Stimulated activated CD4-positive, alpha-beta T cell treated with anti-CD3 and anti-CD28 coated beads, Interleukin-15, amount 100 ng/mL, for 48 hours (primary cell): ENCODE measurements around the gene PLA1A.

ENCODE experiments used
- DNase-seq, 2 donors: peaks; one replicate each; pipeline ENCODE4 v3.0.0-alpha.2; 2020; ENCODE audit warnings: low read depth in 2 of 2

The PLA1A gene

GRCh38 chr3:119636891-119637611 is 39.4 kb downstream of the PLA1A start:
- no peak for DNase-seq

GRCh38 chr3:119637679-119638477 is 40.2 kb downstream of the PLA1A start:
- no peak for DNase-seq

- no peak for DNase-seq
These were observed 42.0 kb downstream of the PLA1A start for GRCh38 chr3:119639494-119640350.

- no peak for DNase-seq
These were observed 43.7 kb downstream of the PLA1A start for GRCh38 chr3:119641416-119641815.

DNA sequence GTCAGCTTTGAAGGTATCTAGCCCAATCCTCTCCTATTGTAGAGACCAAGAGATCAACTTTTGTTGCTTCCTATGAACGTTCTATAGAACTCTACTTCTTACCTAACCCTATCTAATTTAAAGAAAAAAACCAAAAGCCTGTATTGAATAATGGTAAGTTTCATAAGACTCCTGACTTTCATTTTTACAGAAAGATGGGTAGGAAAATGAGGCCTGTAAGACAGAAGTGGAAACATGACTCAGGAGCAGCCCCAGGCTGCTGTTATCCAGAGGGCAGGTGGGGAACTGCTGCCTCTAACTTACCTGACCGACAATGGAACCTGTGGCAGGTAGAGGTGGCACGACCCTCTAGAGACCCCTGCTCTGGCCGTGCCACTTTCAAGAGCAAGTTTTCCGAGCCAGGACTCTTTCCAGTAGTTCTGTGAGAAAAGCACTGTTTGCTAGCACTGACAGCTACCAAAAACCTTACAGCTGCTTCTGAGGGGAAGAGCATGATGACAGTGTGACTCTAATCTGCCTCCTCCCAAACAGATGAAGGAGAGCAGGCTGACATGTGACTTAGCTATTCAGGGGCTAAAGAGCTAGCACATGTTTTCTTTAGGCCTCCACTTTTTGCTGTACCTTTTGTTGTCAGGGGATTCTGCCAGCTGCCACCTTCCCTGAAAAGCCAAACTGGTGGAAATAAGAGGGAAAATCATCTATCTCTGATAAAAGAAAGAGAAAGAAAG is 45.2 kb downstream of the PLA1A start:
- DNase-seq = no peak

DNA sequence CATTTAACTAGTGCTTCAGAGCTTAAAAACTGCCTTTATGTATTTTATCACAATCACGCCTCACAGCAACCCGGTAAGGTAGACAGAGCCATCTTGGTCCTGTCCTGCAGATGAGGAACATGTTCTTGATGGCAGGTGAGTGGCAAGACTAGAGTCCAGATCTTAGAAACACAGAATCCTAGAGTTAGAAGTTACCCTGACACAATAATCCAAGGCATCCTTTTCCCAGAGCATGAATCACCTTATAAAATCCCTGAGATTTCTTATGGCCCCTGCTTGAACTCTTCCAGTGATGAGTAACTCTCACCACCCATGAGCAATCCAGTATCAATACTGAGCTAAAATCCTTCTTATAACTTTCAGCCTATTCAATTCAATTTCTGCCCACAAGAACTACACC is 45.8 kb downstream of the PLA1A start:
- DNase-seq = no peak

- DNase-seq = no peak
These were observed 46.8 kb downstream of the PLA1A start for GRCh38 chr3:119644481-119644880.

DNA sequence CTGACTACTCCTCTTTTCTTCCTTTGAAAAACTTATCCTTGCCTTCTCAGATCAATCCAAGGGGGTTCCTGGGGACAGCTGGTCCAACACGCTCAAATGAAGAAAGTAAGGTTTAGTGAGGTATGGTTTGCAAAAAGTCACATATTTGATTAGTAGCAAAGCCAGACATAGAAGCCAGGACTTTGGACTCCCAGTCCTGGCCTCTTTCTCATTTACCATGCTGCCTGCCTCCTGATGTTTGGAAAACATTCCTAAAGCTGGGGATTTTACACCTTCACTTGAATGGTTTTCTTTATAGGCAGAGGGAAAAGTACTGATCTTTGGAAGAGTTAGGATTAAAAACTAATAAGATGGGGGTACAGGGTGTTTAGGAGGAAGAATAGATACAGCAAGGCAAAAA is 48.1 kb downstream of the PLA1A start:
- DNase-seq = no peak

- DNase-seq = no peak
These were observed 49.5 kb downstream of the PLA1A start for GRCh38 chr3:119647171-119647570.

DNA sequence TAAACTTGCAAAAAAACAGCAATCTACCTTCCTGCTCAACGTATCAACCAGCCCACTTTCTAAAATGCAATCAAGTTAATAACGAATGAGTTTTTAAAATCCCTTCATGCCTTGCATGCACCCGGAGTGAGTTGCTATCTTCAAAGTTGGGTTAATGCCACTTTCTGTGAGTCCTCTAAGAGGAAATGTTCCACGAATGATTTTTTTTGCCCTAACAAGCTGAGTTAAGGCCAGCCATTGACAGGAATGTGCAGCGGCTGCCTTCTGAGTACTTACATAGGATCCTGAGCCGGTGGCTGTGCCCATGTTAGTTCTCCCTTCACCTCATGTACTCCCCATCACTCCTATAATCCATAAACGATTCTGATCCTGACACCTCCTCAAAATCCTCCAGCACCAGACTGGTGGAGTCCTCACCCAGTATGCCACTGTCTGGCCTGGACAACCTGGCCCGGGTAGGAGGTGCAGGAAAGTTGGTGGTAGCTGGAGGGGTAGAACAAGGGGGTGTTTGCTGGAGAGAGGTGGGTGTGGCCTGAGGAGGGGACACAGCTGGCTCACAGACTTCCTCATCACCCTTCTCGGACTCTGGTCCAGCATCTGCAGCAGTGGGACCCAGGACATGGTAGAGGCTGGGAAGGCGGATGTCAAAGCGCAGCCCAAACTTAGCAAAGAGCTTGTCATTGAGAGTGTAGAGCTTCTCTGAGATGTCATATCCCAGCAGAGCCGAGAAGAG is 50.3 kb downstream of the PLA1A start:
- DNase-seq = no peak

DNA sequence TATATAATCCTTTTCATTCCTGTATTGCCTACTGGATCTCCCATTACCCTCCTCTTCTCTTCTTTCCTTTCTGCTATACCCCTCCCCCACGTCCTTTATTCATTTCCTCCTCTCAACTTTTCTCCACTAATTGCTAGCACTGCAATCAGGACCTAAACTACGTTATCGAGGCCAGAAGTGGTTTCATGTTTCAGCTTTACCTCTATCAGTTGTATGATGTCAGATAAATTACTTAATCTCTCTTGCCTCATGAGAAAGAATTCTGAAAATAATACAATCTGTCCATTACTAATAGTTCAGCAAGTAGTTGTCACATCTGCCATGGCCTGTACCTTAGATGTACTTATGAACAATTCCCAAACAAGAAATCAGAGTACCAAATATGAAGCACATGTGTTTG is 52.1 kb downstream of the PLA1A start:
- DNase-seq = no peak

- no peak for DNase-seq
These were observed 54.8 kb downstream of the PLA1A start for GRCh38 chr3:119652306-119653033.

- no peak for DNase-seq
These were observed 56.2 kb downstream of the PLA1A start for GRCh38 chr3:119653876-119654275.

GRCh38 chr3:119657887-119658702 is 60.4 kb downstream of the PLA1A start:
- no peak for DNase-seq

DNA sequence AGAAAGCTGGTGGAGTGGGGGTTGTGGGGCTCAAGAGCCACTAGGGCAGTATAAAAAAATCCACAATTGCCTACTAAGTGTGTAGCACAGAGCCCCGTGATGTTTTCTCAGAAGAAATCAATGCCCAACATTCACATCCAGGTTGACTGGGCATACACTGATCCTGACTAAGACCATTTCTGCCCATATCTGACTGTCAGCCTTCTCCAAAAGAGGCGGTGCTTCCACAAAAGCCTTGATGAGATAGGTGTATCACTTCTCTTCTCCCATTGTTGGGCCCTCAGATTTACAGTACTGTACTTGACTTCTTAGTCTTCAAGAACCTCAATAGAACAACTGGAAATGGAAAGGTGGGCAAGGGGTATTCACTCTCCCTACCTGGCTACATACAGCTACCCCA is 61.3 kb downstream of the PLA1A start:
- no peak for DNase-seq

DNA sequence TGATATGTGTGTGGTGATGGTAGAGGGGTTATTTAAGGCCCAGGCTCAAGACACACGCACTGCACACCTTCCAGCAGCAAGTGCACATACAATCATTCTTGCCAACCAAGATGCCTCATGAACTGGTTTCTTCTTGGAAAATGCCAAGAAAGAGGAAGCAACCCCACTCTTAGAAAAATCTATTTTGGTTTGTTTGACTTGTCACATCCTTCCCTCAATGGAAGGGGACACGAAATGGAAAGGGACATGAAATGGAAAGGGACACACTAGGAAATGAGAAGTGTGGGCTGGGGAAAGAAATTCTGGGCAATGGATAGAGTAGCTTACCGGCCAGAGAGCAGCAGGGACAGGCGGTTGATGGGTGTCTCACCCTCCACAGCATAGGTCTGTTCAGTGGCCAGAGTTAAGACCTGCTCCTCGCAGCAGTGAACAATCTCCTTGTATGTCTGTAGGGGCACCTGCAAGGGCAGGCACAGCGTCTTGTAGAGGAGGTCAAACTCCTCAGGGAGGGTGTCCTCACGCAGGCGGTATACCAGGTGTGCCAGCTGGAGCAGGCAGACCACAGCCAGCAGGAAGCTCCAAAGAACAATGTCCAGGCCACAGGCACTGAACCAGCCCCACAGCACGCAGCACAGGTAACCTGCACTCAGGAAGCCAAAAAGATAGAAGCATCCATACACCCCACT is 62.1 kb downstream of the PLA1A start:
- DNase-seq = no peak

DNA sequence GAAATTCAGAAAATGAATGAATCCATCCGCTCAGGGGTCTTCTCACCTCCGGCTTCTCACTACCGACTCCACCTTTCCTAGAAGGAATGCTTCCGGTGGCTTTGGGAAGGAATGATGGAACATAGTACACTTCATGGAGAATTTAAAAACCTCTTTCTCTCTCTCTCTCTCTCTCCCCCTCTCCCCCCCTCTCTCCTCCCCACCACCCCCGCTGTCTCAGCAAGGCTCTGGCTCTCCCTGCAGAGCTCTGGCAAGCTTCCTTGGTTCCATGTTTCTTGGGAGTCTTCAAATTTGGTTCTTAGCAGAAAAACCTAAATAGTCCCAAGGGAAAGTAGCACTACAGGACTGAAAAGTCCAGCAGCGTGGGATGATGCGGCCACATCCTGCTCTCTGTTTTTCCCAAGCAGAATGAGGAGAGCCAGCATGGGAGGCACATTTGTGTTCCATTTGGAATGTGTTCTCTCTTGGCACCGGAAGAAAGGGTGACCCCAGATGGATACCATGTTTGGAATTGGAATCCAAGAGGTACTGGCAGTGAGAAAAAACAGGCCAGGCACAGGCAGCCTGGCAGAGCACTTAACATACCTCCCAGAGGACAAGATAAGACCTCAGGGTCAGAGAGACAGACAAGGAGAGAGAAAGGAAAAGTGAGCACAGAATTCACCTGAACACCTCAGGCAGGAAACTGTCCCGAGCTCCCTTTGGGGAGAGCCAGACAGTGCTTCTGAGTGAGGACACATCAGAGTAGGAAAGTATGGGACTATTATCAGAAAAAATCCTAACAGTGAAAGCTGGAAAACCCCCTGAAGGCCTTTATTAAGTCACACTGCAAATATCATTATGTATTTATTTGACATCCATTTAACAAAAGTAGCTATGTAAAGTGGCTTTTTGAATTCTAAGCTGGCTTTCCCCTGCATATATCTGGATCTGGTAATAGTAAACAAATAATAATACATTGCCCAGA is 63.1 kb downstream of the PLA1A start, which contains the start of gene POPDC2:
TSS of gene POPDC2 (minus strand) at position 116 of the 967 bp plus-strand sequence. CDS start 166 bp downstream, outside the sequence.
- DNase-seq = no peak
